GM11168 (cell line): ENCODE data around the gene TMEM120B.
"Not testable (repeated sequence)": the region's sequence is repeated elsewhere in the genome, so short reads cannot be mapped to it uniquely, and the experiment has no call there.

Source experiments
- in situ Hi-C: fragments of 300-500 bp; cut with MboI; formaldehyde crosslinking; loops from one replicate; pipeline ENCODE4 v1.12.0; 2022; ENCODE audit warnings: low sequenced_read_pairs; ENCODE audit not compliant: unreplicated experiment

The TMEM120B gene

GRCh38 chr12:121708313-121709063, 4.1 kb upstream of the TMEM120B start:
- in situ Hi-C loops = no loop called here

GRCh38 chr12:121709064-121709424, 3.5 kb upstream of the TMEM120B start:
- in situ Hi-C loops = not testable (repeated sequence)

- in situ Hi-C loops = no loop called here
These were observed 3.0 kb upstream of the TMEM120B start for GRCh38 chr12:121709478-121709961.

GRCh38 chr12:121711361-121712189, 977 bp upstream of the TMEM120B start:
- in situ Hi-C loops = no loop called here

DNA sequence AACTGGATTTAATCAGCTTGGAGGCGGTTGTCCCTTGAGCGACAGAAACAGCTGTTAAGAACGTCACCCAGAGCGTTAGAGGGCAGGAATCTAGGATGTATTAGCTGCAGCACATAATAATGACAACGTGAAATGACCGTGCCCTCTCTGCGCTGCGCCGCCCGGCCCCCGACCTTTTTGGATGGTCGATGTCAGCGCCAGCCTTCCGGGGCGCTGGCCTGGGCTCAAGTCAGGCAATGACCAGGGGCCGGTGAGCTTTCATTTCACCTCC, 427 bp upstream of the TMEM120B start:
- in situ Hi-C loops = no loop called here

DNA sequence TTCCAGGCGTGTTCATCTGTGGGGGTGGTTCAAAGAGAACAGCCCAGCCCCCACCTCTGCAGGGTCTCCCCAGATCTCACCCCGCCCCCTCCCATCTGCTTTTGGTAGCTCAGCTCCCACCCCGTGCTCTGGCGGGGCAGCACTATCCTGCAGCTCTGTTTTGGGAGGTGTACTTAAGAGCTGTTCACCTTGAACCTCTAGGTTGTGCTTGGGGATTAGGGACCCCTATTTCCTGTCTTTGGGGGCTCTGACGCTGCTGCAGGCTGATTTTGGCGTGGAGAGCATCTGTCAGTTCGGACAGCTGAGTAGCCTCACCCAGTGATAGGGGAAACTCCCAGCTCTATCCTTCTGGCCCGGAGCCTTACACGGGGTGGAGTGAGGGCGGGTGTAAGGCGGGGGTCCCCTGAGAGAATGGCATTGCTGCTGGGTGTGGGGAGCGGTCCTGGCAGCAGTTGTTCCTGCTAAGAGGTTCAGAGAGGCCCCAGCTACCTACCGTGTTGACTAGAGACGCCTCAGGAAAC, 765 bp downstream of the TMEM120B start:
- in situ Hi-C loops = no loop called here

DNA sequence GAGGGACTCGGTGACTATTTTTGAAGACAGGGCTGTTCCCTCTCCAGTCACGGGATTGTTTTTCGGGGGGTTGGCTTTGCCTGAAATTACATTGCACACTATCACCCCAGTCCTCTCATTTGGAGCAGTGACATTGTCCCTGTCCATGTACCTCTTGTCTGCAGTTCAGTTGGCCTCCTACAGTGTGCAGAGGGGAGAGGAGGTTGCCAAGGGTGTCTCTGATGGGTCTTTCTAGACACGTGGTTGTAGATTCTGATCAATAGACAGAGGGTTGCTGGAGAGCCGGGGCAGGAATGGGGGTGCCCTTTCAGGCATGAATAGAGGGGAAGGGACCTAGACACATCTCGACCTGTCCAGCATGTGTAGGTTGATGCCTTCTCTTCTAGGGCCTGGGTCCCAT, 1.2 kb downstream of the TMEM120B start:
- in situ Hi-C loops = no loop called here

- in situ Hi-C loops = not testable (repeated sequence)
These were observed 2.5 kb downstream of the TMEM120B start for GRCh38 chr12:121715055-121715454.

- in situ Hi-C loops = no loop called here
These were observed 3.4 kb downstream of the TMEM120B start for GRCh38 chr12:121715862-121716435.

DNA sequence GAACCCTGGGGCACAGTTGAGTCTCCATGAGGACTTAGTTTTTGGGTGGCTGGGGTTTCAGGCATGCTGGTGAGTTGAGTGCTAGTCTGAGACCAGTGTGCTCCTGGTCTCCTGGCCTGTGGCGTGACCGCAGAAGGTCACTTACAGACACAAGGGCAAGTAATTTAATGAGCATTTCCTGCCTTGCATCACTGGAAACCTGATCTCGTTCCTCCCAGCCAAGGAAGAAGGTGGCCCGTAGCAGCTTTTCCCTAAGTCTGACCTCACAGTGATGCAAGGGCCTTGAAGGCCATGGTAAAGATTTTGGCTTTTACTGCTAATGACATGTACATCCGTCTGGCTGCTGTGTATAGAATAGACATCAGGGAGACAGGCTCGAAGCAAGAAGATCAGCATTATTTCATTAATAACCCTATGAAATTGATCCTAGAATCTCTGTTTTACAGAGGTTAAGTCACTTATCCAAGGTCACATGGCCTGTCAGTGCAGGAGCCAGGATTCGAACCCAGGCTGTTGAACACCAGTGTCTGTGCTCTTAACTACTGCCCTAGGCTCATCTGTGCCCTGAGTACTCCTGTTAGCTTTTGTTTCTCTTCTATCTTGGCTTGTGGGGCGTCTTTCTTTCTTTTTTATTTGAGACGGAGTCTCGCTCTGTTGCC, 4.6 kb downstream of the TMEM120B start:
- in situ Hi-C loops = no loop called here

- in situ Hi-C loops = no loop called here
These were observed 6.2 kb downstream of the TMEM120B start for GRCh38 chr12:121718653-121719239.

DNA sequence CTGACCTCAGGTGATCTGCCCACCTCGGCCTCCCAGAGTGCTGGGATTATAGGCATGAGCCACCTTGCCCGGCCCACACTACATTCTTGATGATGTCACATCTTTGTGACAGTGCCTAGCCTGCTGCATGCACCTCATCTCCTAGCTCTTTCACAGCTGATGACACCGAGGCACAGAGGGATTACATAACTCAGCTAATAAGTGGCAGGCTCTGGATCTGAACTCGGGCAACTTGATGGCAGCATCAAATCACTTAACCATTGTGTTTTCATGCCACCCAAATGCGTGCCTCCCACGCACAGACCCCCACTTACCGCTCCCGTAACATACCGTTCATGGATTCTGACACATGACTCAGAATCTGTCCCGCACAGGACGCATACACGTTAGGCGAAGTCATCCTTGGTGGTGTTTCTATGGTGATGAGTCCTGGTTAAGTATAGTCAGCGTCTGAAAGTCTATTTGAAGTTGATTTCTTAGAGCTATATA, 7.4 kb downstream of the TMEM120B start:
- in situ Hi-C loops = no loop called here

DNA sequence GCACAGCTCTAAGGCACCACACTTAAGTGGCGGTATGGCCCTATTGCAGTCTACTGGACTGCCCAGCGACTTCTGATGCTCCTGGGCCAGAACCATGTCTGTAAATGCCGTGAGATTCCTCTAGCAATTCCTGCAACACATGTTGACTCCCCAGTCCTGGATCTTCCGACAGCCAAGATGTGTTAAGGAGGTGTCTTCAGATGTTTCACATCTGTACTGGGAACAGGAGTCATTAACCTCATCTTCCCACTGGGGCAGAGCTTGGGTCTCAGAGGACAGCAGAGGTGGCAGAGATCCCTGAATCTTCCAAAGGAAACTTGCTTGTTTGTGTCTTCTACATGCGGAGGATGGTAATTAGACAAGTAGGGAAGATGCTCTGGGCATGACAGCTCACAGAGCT, 8.2 kb downstream of the TMEM120B start:
- in situ Hi-C loops = no loop called here

DNA sequence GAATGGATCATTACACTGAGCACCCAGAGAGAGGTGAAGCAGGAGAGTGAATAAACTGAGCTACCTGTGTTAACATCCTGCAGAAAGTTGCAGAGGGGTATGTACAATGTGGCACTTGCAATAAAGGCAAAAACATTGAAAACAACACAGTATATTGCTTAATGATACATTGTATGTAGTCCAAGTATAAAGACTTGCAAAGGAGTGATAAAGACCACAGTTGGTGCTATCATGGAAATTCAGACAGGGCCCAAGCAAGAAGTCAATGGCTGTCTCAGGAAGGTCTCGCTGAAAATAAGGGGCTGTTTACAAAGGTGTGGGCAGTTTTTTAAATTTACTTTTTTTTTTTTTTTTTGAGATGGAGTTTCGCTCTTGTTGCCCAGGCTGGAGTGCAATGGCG, 10.0 kb downstream of the TMEM120B start:
- in situ Hi-C loops = no loop called here

DNA sequence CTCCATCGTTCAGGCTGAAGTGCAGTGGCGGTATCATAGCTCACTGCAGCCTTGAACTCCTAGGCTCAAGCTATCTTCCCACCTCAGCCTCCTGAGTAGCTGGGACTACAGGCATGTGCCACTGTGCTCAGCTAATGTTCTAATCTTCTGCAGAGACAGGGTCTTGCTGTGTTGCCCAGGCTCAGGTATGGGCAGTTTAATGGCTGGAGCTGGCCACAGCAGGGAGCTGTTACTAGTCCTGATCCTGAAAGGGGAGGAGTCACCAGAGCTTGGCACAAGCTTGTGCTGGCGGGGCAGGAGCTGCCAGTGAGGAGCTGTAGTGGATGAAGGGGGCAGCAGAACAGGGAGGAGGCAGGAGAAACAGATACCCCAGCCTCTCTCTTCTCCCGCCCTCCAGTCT, 10.6 kb downstream of the TMEM120B start:
- in situ Hi-C loops = no loop called here

DNA sequence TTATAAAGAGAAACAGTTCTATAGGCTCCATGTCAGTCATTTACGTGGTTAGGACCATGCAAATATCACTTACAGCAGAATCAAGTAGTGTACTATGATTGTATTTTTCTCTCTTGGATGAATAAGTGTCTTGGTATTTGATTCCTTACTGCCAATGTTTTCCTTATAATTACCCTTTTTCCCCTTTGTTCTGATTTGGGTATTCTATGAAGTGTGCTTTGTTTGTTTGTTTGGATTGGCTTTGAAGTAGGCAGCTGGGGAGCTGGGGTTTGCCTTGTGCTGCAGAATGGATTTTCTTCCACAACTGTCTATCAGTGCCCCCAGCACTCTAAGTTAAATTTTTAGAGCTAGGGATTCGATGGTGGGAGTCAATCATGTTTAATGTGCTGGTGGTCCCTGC, 12.4 kb downstream of the TMEM120B start:
- in situ Hi-C loops = no loop called here

DNA sequence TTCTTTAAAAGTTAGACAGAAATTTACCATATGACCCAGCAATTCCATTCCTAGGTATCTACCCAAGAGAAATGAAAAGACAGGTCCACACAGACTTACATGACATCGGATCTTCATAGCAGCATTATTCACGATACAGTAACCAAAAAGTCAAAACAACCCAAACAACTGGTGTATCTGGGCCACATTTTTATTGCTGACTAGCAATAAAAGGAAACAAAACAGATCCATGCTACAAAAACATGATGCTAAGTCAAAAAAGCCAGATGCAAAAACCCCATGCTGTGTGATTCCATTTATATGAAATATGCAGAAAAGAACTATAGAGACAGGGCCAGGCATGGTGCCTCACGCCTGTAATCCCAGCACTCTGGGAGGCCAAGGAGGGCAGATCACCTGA, 12.9 kb downstream of the TMEM120B start:
- in situ Hi-C loops = no loop called here

GRCh38 chr12:121729021-121729420, 16.5 kb downstream of the TMEM120B start:
- in situ Hi-C loops = no loop called here

DNA sequence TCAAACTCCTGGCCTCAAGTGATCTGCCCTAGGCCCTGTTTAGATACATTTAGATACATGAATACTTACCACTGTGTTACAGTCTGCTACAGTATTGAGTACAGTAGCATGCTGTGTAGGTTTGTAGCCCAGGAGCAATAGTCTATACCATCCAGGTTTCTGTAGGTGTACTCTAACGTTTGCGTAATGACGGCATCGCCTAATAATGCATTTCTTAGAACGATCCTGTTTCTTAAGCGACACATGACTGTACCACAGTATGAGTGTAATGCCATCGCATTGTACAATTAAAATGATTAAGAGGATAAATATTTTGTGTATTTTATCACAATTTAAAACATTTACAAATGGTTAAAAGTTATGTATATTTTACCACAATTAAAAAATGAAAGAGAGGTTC, 18.9 kb downstream of the TMEM120B start:
- in situ Hi-C loops = no loop called here

DNA sequence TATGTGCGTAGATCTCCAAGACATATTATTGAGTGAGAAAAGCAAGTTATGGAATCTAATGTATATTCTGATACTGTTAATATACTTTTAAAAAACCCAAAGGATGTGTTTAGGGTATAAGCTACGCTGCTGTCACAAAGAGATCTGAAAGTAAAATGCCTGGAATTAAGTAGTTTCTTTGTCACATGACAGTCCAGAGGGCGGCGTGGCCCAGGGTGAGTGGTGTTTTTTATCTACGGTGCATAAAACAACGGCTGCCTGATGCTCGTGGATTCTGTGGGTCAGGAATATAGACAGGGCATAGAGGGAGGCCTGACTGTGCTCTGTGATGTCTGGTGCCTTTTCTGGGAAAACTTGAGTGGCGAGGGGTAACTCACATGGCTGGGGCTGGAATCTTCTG, 21.3 kb downstream of the TMEM120B start:
- in situ Hi-C loops = no loop called here
